ENCODE data around the gene ANKLE1.

The ANKLE1 gene

GRCh38 chr19:17281391-17282304 is at the start of gene ANKLE1:
ANKLE1 (plus strand) TSS chr19:17281901; CDS start chr19:17281921, 20 bp downstream.
- no peak for DNase-seq (ENCODE audit: low read depth)
- peak within 1 kb of the TSS; percentile 45 for H3K4me3 ChIP-seq (ENCODE audit: low read length)
- no peak for TF ChIP-seq CTCF (IDR thresholded peaks at IDR 0.05; ENCODE audit: insufficient read depth, low read depth, low read length, missing control alignments)

GRCh38 chr19:17232258-17232657 is 49.4 kb upstream of the ANKLE1 start:
- no peak overlapping the region for H3K4me3 ChIP-seq (ENCODE audit: low read length)
- no peak for TF ChIP-seq CTCF (IDR thresholded peaks at IDR 0.05; ENCODE audit: insufficient read depth, low read depth, low read length, missing control alignments)
- no peak for DNase-seq (ENCODE audit: low read depth)

GRCh38 chr19:17234911-17235299 is 46.8 kb upstream of the ANKLE1 start:
- no peak for TF ChIP-seq CTCF (IDR thresholded peaks at IDR 0.05; ENCODE audit: insufficient read depth, low read depth, low read length, missing control alignments)
- peak; percentile 69 for DNase-seq (ENCODE audit: low read depth)
- H3K4me3 ChIP-seq (ENCODE audit: low read length), result peak overlapping the region; percentile 53

- peak; percentile 33 for TF ChIP-seq CTCF (IDR thresholded peaks at IDR 0.05; ENCODE audit: insufficient read depth, low read depth, low read length, missing control alignments)
- peak; percentile 75 for DNase-seq (ENCODE audit: low read depth)
- H3K4me3 ChIP-seq (ENCODE audit: low read length), result peak overlapping the region; percentile 53
Measured at GRCh38 chr19:17235300-17235970, 46.3 kb upstream of the ANKLE1 start.

- peak overlapping the region; percentile 53 for H3K4me3 ChIP-seq (ENCODE audit: low read length)
- TF ChIP-seq CTCF (IDR thresholded peaks at IDR 0.05; ENCODE audit: insufficient read depth, low read depth, low read length, missing control alignments), result no peak
Measured at GRCh38 chr19:17235971-17236777, 45.5 kb upstream of the ANKLE1 start.

GRCh38 chr19:17236811-17237543 is 44.7 kb upstream of the ANKLE1 start:
- no peak for DNase-seq (ENCODE audit: low read depth)
- no peak overlapping the region for H3K4me3 ChIP-seq (ENCODE audit: low read length)

More at GRCh38 chr19:17235971-17236777, 45.5 kb upstream of the ANKLE1 start:
- DNase-seq (ENCODE audit: low read depth), result peak; percentile 32

More at GRCh38 chr19:17236811-17237543, 44.7 kb upstream of the ANKLE1 start:
- TF ChIP-seq CTCF (IDR thresholded peaks at IDR 0.05; ENCODE audit: insufficient read depth, low read depth, low read length, missing control alignments), result no peak

All from epithelial cell of esophagus (primary cell).